ENCODE measurements around the gene DPCD.

The DPCD gene

GRCh38 chr10:101567165-101568006 is 20.7 kb upstream of the DPCD start:
- DNase-seq (ENCODE audit: low read depth in 2 of 2), result no peak

- no peak for DNase-seq (ENCODE audit: low read depth in 2 of 2)
These were observed 19.9 kb upstream of the DPCD start for GRCh38 chr10:101568054-101568745.

- DNase-seq (ENCODE audit: low read depth in 2 of 2), result no peak
These were observed 18.8 kb upstream of the DPCD start for GRCh38 chr10:101569323-101569621.

GRCh38 chr10:101569622-101570427 is 18.3 kb upstream of the DPCD start:
- DNase-seq (ENCODE audit: low read depth in 2 of 2), result peak; percentile 56 to 73

- DNase-seq (ENCODE audit: low read depth in 2 of 2), result no peak
These were observed 17.5 kb upstream of the DPCD start for GRCh38 chr10:101570428-101571270.

- no peak for DNase-seq (ENCODE audit: low read depth in 2 of 2)
These were observed 16.7 kb upstream of the DPCD start for GRCh38 chr10:101571271-101571925.

- DNase-seq (ENCODE audit: low read depth in 2 of 2), result no peak
These were observed 16.0 kb upstream of the DPCD start for GRCh38 chr10:101572126-101572525.

GRCh38 chr10:101572785-101573184 is 15.3 kb upstream of the DPCD start:
- no peak for DNase-seq (ENCODE audit: low read depth in 2 of 2)

- no peak for DNase-seq (ENCODE audit: low read depth in 2 of 2)
These were observed 14.0 kb upstream of the DPCD start for GRCh38 chr10:101573885-101574753.

GRCh38 chr10:101575091-101575490 is 13.0 kb upstream of the DPCD start:
- DNase-seq (ENCODE audit: low read depth in 2 of 2), result no peak

GRCh38 chr10:101575580-101576210 is 12.4 kb upstream of the DPCD start:
- no peak for DNase-seq (ENCODE audit: low read depth in 2 of 2)

GRCh38 chr10:101576211-101576863 is 11.8 kb upstream of the DPCD start:
- DNase-seq (ENCODE audit: low read depth in 2 of 2), result no peak

GRCh38 chr10:101577121-101577871 is 10.8 kb upstream of the DPCD start:
- DNase-seq (ENCODE audit: low read depth in 2 of 2), result no peak

GRCh38 chr10:101578192-101578591 is 9.9 kb upstream of the DPCD start:
- no peak for DNase-seq (ENCODE audit: low read depth in 2 of 2)

GRCh38 chr10:101578803-101579515 is 9.2 kb upstream of the DPCD start:
- DNase-seq (ENCODE audit: low read depth in 2 of 2), result no peak

GRCh38 chr10:101579516-101579870 is 8.6 kb upstream of the DPCD start:
- no peak for DNase-seq (ENCODE audit: low read depth in 2 of 2)

- DNase-seq (ENCODE audit: low read depth in 2 of 2), result no peak
These were observed 7.4 kb upstream of the DPCD start for GRCh38 chr10:101580486-101581399.
